PC-9 (cell line): ENCODE results near the gene CLDN14.

ENCODE experiments used
- CTCF ChIP-seq: fragments of 200-600 bp; sonication (generic); conservative IDR thresholded peaks from 2 replicates; pipeline ENCODE4 v1.6.1; 2017; ENCODE audit warnings: mixed run types, antibody characterized with exemption, mild to moderate bottlenecking, moderate library complexity
- EZH2 ChIP-seq: fragments of 200-600 bp; sonication (generic); IDR thresholded peaks from 2 replicates; pipeline ENCODE4 v1.8.0; 2017; ENCODE audit warnings: antibody characterized with exemption, low read depth

DNA sequence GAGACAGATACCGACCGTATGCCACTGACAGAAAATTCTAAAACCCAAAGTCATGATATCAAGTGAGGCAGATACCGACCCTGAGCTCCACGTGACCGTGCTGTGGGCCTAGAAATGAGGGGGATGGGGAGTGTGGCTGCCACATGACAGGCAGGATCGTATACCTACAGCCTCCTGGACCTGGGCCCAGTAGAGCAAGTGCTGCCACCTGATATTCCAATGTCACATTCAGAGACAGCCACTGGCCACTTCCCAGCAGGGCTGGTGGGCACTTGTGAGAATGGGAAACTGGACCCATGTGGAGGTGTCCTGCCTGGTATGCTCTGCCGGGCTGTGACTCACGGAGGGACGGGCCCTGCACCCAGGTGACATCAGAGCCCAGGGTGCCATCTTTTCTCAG is 44.6 kb upstream of the CLDN14 start:
- no peak for TF ChIP-seq EZH2
- no peak for TF ChIP-seq CTCF
